ENCODE results near the gene CFAP99. TPM values are rescaled to one million over a fixed set of nuclear protein-coding genes. Genes with fewer than 3 reads are reported as not detected.
A peak's percentile ranks its signal among the peaks of the same experiment; 100 is the strongest.

CFAP99 gene
- total and polyA plus RNA-seq, 9 of the 15 experiments (the other 6 are each of a cell fraction or from before 2014, with no cell fraction given): 0.07 to 0.18 (median 0.09) TPM; not detected in 6

DNA sequence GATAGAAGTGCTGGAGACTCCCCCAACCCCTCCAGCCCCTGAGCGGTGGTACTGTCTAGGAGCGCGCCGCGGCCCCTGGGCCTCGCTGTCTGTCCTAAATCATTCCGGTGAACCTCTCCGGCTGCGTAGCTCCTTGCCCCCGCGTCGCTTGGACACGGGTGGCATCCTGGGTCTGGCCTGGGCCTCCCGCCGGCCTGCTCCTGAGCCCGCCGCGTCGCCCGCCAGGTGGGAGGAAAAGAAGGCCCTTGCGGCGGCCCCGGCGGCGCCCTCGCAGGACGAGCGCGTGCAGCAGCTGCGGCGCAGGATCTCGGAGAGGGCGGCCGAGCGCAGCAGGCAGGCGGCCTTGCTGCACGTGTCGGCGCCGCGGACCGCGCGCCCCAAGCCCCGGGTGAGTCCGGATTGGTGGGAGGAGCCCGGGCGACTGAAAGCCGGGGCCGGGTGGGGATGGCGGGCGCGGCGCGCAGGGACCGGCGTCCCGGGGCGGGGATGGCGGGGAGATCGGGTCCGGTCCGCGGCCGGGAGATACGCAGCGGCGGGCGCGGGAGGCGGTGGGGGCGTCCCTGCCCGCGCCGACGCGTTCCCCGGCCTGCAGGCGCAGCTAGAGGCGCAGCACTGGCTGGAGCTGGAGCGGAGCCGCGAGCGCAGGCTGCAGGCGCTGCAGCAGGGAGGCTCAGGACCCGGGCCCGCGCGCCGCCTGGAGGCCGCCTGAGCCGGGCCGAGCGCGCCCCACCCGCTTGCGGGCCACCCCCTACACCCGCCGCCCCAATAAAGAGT, 43.6 kb downstream of the CFAP99 start (continued):
- TF ChIP-seq KAT2B (IDR thresholded peaks at IDR 0.05; ENCODE audit: low read depth, low read length): no peak
- peak in 1 of 2 experiments; percentile 55; a peak in 2 of 4 replicates for TF ChIP-seq MAZ (CRISPR knock-in tag; conservative IDR thresholded peaks at IDR 0.05 in 1 of 2, IDR thresholded peaks at IDR 0.05 in 1 of 2)
- TF ChIP-seq ZNF212 (CRISPR knock-in tag; IDR thresholded peaks at IDR 0.05): no peak
- TF ChIP-seq TAF7 (tag; IDR thresholded peaks at IDR 0.05): no peak
- no peak for TF ChIP-seq SMARCC2 (IDR thresholded peaks at IDR 0.05; ENCODE audit: low read depth)
- TF ChIP-seq, protein P1, sequence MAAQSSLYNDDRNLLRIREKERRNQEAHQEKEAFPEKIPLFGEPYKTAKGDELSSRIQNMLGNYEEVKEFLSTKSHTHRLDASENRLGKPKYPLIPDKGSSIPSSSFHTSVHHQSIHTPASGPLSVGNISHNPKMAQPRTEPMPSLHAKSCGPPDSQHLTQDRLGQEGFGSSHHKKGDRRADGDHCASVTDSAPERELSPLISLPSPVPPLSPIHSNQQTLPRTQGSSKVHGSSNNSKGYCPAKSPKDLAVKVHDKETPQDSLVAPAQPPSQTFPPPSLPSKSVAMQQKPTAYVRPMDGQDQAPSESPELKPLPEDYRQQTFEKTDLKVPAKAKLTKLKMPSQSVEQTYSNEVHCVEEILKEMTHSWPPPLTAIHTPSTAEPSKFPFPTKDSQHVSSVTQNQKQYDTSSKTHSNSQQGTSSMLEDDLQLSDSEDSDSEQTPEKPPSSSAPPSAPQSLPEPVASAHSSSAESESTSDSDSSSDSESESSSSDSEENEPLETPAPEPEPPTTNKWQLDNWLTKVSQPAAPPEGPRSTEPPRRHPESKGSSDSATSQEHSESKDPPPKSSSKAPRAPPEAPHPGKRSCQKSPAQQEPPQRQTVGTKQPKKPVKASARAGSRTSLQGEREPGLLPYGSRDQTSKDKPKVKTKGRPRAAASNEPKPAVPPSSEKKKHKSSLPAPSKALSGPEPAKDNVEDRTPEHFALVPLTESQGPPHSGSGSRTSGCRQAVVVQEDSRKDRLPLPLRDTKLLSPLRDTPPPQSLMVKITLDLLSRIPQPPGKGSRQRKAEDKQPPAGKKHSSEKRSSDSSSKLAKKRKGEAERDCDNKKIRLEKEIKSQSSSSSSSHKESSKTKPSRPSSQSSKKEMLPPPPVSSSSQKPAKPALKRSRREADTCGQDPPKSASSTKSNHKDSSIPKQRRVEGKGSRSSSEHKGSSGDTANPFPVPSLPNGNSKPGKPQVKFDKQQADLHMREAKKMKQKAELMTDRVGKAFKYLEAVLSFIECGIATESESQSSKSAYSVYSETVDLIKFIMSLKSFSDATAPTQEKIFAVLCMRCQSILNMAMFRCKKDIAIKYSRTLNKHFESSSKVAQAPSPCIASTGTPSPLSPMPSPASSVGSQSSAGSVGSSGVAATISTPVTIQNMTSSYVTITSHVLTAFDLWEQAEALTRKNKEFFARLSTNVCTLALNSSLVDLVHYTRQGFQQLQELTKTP (IDR thresholded peaks at IDR 0.05; ENCODE audit: low read depth in 1 of 2, partially characterized antibody in 2 of 2): no peak
- TF ChIP-seq BHLHE40 (IDR thresholded peaks at IDR 0.05; ENCODE audit: low read length): peak; percentile 79
- no peak for TF ChIP-seq ZNF695 (CRISPR knock-in tag; IDR thresholded peaks at IDR 0.05)
- no peak for TF ChIP-seq NFYB (IDR thresholded peaks at IDR 0.05; ENCODE audit: extremely low read depth, insufficient read length)
- TF ChIP-seq, protein P2, sequence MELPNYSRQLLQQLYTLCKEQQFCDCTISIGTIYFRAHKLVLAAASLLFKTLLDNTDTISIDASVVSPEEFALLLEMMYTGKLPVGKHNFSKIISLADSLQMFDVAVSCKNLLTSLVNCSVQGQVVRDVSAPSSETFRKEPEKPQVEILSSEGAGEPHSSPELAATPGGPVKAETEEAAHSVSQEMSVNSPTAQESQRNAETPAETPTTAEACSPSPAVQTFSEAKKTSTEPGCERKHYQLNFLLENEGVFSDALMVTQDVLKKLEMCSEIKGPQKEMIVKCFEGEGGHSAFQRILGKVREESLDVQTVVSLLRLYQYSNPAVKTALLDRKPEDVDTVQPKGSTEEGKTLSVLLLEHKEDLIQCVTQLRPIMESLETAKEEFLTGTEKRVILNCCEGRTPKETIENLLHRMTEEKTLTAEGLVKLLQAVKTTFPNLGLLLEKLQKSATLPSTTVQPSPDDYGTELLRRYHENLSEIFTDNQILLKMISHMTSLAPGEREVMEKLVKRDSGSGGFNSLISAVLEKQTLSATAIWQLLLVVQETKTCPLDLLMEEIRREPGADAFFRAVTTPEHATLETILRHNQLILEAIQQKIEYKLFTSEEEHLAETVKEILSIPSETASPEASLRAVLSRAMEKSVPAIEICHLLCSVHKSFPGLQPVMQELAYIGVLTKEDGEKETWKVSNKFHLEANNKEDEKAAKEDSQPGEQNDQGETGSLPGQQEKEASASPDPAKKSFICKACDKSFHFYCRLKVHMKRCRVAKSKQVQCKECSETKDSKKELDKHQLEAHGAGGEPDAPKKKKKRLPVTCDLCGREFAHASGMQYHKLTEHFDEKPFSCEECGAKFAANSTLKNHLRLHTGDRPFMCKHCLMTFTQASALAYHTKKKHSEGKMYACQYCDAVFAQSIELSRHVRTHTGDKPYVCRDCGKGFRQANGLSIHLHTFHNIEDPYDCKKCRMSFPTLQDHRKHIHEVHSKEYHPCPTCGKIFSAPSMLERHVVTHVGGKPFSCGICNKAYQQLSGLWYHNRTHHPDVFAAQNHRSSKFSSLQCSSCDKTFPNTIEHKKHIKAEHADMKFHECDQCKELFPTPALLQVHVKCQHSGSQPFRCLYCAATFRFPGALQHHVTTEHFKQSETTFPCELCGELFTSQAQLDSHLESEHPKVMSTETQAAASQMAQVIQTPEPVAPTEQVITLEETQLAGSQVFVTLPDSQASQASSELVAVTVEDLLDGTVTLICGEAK (IDR thresholded peaks at IDR 0.05): peak; percentile 25; the same call in 1 of the 2 replicates
- TF ChIP-seq, protein P2 (CRISPR knock-in tag; IDR thresholded peaks at IDR 0.05): no peak
- peak; percentile 49 for TF ChIP-seq FIP1L1 (IDR thresholded peaks at IDR 0.05; ENCODE audit: low read depth, low read length, poor library complexity, severe bottlenecking)
- TF ChIP-seq ZNF3 (CRISPR knock-in tag; IDR thresholded peaks at IDR 0.05): no peak

All from K562 (cell line).